GM19023 (cell line): ENCODE measurements around the gene TAP1.

ENCODE experiments used
- ATAC-seq: cut with Tn5 transposase; IDR thresholded peaks from one replicate; pipeline ENCODE4 v1.9.1; 2021; ENCODE audit warnings: mild to moderate bottlenecking, moderate library complexity; ENCODE audit not compliant: unreplicated experiment

TAP1 gene

GRCh38 chr6:32862725-32863124 is 9.2 kb upstream of the TAP1 start:
- ATAC-seq = no peak

GRCh38 chr6:32860674-32861073 is 7.2 kb upstream of the TAP1 start:
- ATAC-seq = no peak

GRCh38 chr6:32858194-32858593 is 4.7 kb upstream of the TAP1 start:
- ATAC-seq = no peak

GRCh38 chr6:32857156-32857891 is 3.8 kb upstream of the TAP1 start:
- no peak for ATAC-seq

GRCh38 chr6:32855467-32856174 is 2.1 kb upstream of the TAP1 start:
- no peak for ATAC-seq

- peak; percentile 20 for ATAC-seq
Observed at GRCh38 chr6:32854376-32855178, 1.1 kb upstream of the TAP1 start.

- peak; percentile 24 for ATAC-seq
Observed at GRCh38 chr6:32852844-32853540, 512 bp downstream of the TAP1 start.

GRCh38 chr6:32852018-32852843 is 1.3 kb downstream of the TAP1 start:
- no peak for ATAC-seq

- ATAC-seq = no peak
Observed at GRCh38 chr6:32851025-32851424, 2.5 kb downstream of the TAP1 start.

- ATAC-seq = no peak
Observed at GRCh38 chr6:32849126-32849525, 4.4 kb downstream of the TAP1 start.

GRCh38 chr6:32847795-32848194 is 5.7 kb downstream of the TAP1 start:
- ATAC-seq = no peak

- no peak for ATAC-seq
Observed at GRCh38 chr6:32847004-32847403, 6.5 kb downstream of the TAP1 start.

- ATAC-seq = no peak
Observed at GRCh38 chr6:32845384-32845884, 8.1 kb downstream of the TAP1 start.

- no peak for ATAC-seq
Observed at GRCh38 chr6:32844839-32845383, 8.6 kb downstream of the TAP1 start.

- ATAC-seq = peak; percentile 70
Observed at GRCh38 chr6:32843979-32844838, 9.3 kb downstream of the TAP1 start, which contains the start of gene PSMB8. TSS of gene PSMB8 (minus strand) at chr6:32844047. CDS start at chr6:32843996, 51 bp downstream.

GRCh38 chr6:32843331-32843978 is 10.0 kb downstream of the TAP1 start:
- no peak for ATAC-seq

- no peak for ATAC-seq
Observed at GRCh38 chr6:32842690-32843089, 10.8 kb downstream of the TAP1 start.

GRCh38 chr6:32842021-32842650 is 11.4 kb downstream of the TAP1 start:
- ATAC-seq = no peak
